ENCODE measurements around the gene OR9G4.

OR9G4 gene

GRCh38 chr11:56748597-56748996 lies at the start of gene OR9G4:
Gene OR9G4, minus strand, starts transcription at chr11:56748697. Its CDS starts 4,931 bp downstream, at chr11:56743766.
- no peak for DNase-seq

GRCh38 chr11:56783448-56784041 lies 35.0 kb upstream of the OR9G4 start:
- DNase-seq, result no peak

GRCh38 chr11:56782167-56782847 lies 33.8 kb upstream of the OR9G4 start:
- DNase-seq, result no peak

GRCh38 chr11:56776809-56777208 lies 28.3 kb upstream of the OR9G4 start:
- no peak for DNase-seq

- DNase-seq, result no peak
Observed at GRCh38 chr11:56764976-56765375, 16.5 kb upstream of the OR9G4 start.

- no peak for DNase-seq
Observed at GRCh38 chr11:56751480-56751879, 3.0 kb upstream of the OR9G4 start.

GRCh38 chr11:56750190-56750589 lies 1.7 kb upstream of the OR9G4 start:
- no peak for DNase-seq

GRCh38 chr11:56740886-56741285 lies 7.6 kb downstream of the OR9G4 start:
- DNase-seq, result no peak

GRCh38 chr11:56740107-56740506 lies 8.4 kb downstream of the OR9G4 start:
- DNase-seq, result no peak

- DNase-seq, result no peak
Observed at GRCh38 chr11:56720513-56720912, 28.0 kb downstream of the OR9G4 start.

- no peak for DNase-seq
Observed at GRCh38 chr11:56716379-56716854, 32.1 kb downstream of the OR9G4 start.

- no peak for DNase-seq
Observed at GRCh38 chr11:56714206-56714605, 34.3 kb downstream of the OR9G4 start.

- no peak for DNase-seq
Observed at GRCh38 chr11:56706486-56706885, 42.0 kb downstream of the OR9G4 start.

- no peak for DNase-seq
Observed at GRCh38 chr11:56705784-56706396, 42.6 kb downstream of the OR9G4 start.

GRCh38 chr11:56700914-56701485 lies 47.5 kb downstream of the OR9G4 start:
- no peak for DNase-seq

- no peak for DNase-seq
Observed at GRCh38 chr11:56700242-56700913, 48.1 kb downstream of the OR9G4 start.

- DNase-seq, result no peak
Observed at GRCh38 chr11:56698795-56699194, 49.7 kb downstream of the OR9G4 start, which contains the start of gene OR9G1. Gene OR9G1, plus strand, starts transcription at chr11:56699095. Its CDS starts 1,293 bp downstream, at chr11:56700388.

- no peak for DNase-seq
Observed at GRCh38 chr11:56693428-56693827, 55.1 kb downstream of the OR9G4 start.
